ENCODE measurements around the gene NCOA7.

Gene NCOA7

DNA sequence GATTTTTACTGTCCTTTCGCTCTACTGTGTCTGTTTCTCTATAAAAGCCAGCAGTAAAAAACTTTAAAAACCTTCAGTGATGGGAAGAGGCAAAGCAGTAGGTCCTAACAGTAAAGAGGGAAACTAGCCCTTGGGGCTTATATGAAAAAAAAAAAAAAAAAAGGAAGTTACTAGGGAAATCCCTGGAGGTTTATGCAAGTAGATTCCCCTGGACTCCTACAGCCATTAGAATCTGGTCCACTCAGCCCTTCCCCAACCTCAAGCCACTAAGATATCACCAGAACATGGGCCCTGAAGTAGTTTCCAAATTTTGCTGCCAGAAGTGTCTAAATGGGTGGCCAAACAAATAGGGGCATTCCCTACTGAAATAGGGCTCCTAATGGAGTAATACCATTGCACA, 95.3 kb downstream of the NCOA7 start:
- H3K4me3 ChIP-seq (ENCODE audit: low read depth, low read length): no peak overlapping the region
- TF ChIP-seq, protein P1, sequence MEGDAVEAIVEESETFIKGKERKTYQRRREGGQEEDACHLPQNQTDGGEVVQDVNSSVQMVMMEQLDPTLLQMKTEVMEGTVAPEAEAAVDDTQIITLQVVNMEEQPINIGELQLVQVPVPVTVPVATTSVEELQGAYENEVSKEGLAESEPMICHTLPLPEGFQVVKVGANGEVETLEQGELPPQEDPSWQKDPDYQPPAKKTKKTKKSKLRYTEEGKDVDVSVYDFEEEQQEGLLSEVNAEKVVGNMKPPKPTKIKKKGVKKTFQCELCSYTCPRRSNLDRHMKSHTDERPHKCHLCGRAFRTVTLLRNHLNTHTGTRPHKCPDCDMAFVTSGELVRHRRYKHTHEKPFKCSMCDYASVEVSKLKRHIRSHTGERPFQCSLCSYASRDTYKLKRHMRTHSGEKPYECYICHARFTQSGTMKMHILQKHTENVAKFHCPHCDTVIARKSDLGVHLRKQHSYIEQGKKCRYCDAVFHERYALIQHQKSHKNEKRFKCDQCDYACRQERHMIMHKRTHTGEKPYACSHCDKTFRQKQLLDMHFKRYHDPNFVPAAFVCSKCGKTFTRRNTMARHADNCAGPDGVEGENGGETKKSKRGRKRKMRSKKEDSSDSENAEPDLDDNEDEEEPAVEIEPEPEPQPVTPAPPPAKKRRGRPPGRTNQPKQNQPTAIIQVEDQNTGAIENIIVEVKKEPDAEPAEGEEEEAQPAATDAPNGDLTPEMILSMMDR (IDR thresholded peaks at IDR 0.05; ENCODE audit: borderline replicate concordance, insufficient read depth, low read depth, low read length): no peak

DNA sequence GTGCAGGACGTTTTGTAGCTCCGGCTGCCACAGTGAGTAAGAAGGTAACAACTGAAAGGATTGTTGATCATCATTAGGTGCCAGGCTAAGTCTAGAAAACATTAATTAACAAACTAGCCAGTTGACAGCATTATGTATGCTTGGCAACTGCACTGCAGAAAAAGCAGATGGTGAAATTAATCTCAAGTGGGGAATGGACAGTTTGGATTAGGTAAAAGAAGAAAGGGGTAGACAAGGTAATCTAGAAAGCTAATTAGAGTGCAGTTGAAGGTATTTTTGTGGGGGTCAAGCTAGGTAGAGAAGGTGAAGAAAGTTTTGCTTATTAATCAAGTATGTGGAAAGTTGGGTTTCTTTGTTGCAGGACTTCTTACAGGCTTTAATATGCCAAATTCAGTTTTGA, 96.2 kb downstream of the NCOA7 start:
- TF ChIP-seq, protein P1 (IDR thresholded peaks at IDR 0.05; ENCODE audit: borderline replicate concordance, insufficient read depth, low read depth, low read length): no peak

DNA sequence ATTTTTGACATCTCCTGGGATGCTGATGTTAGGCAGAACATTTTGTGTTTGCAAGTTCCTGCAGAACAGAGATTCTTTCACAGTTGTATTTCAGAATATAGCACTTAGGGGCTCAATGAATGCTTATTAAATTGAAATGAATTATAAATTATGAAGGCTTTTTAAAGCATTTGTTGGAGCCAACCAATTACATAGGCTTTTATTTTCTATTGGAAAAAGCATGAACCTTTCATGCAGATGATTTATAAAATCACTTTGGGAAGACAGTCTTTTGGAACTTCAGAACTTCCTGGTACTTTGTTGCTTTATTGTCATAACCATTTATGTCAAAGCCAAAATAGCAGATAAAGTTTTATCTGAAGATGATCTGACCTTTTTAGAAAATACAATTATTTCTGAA, 96.6 kb downstream of the NCOA7 start:
- H3K4me3 ChIP-seq (ENCODE audit: low read depth, low read length): no peak overlapping the region
- TF ChIP-seq, protein P1 (IDR thresholded peaks at IDR 0.05; ENCODE audit: borderline replicate concordance, insufficient read depth, low read depth, low read length): no peak

More for the DNA sequence above, 96.2 kb downstream of the NCOA7 start:
- H3K4me3 ChIP-seq (ENCODE audit: low read depth, low read length): no peak overlapping the region

DNA sequence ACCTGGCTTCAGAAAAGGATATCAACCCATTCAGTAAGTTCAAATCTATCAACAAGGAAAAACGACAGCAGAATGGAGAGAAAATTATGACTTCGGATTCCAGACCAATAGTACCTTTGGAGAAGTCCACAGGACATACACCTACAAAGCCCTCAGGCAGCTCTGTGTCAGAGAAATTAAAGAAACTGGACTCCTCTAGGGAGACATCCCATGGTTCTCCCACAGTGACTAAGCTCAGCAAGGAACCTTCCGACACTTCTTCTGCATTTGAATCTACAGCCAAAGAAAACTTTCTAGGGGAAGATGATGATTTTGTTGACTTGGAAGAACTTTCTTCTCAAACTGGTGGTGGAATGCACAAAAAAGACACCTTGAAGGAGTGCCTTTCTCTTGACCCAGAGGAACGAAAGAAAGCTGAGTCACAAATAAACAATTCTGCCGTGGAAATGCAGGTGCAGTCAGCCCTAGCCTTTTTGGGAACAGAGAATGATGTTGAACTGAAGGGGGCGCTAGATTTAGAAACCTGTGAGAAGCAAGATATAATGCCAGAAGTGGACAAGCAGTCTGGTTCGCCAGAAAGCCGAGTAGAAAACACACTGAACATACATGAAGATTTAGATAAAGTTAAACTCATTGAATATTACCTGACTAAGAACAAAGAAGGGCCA, 98.4 kb downstream of the NCOA7 start:
- H3K4me3 ChIP-seq (ENCODE audit: low read depth, low read length): no peak overlapping the region
- TF ChIP-seq, protein P1 (IDR thresholded peaks at IDR 0.05; ENCODE audit: borderline replicate concordance, insufficient read depth, low read depth, low read length): peak; percentile 34; the same call in 1 of the 2 replicates

DNA sequence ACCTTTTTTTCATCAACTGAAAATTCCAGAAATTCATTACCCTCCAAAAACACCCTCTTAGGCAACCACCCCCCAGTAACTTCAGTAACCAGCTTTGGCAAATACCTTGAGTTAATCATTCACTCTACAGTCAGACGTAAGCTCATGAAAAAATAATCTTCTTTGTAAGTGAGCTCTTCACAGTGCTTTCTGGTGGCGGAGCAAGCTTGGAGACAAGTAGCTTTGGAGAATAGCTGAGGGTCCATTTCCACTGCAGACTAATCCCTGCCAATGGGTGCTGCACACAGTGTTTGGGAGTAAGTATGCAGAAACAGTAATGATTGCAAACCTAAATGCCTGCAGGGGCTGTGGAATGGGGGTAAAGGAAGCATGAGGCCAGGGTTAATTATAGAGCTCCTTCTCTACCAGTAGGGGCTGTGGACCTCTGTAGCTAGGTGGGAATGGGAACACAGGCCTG, 109.0 kb downstream of the NCOA7 start:
- H3K4me3 ChIP-seq (ENCODE audit: low read depth, low read length): no peak overlapping the region
- TF ChIP-seq, protein P1 (IDR thresholded peaks at IDR 0.05; ENCODE audit: borderline replicate concordance, insufficient read depth, low read depth, low read length): no peak

DNA sequence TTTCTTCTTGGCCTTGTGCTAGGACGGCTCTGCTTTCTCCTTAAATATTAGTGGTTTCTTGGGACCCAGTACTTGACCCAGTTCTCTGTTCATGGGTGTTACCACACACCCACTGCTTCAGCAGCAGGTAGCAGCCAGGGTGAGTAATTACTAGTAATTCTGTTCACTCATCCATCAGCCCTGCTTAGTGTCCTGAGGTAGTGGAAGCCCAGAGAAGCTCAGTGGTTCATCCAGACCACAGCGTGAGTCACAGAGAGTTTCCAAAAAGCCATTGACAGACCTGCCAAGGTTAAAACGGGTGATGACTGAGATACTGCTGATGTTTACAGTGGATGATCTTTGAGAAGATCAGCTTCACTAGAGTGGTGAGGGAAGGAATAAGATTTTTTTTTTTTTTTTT, 114.1 kb downstream of the NCOA7 start:
- H3K4me3 ChIP-seq (ENCODE audit: low read depth, low read length): no peak overlapping the region
- TF ChIP-seq, protein P1 (IDR thresholded peaks at IDR 0.05; ENCODE audit: borderline replicate concordance, insufficient read depth, low read depth, low read length): no peak
